K562 (cell line): ENCODE data around the gene ZNRF2. TPM values are rescaled to one million over a fixed set of nuclear protein-coding genes. Genes with fewer than 3 reads are reported as not detected.

Source experiments
- ATAC-seq: fragments of 200-7000 bp; cut with Tn5 transposase; 3 replicates; pipeline ENCODE4 v1.9.1; 2020; ENCODE audit warnings: moderate library complexity
- Bru-seq: library from RNA; stranded (reverse); fragments of 400-500 nt; gene quantifications from one replicate; lab custom pipeline; 2021; lab: Mats Ljungman, UMichigan
- BruChase-seq, 2 experiments: library from RNA; stranded (reverse); fragments of 400-500 nt; gene quantifications; one replicate each; lab custom pipeline; 2021; lab: Mats Ljungman, UMichigan
- BruUV-seq: library from RNA; stranded (reverse); fragments of 400-500 nt; replicated peaks from 2 replicates; lab custom pipeline; 2021; lab: Mats Ljungman, UMichigan
- CTCF ChIA-PET: fragments of 300-600 bp; formaldehyde crosslinking; extraction: SDS; loops from one replicate; lab custom pipeline; 2021; ENCODE audit warnings: low intra/inter-chr PET ratio; lab: Yijun Ruan, JAX
- POLR2A ChIA-PET: fragments of 300-600, 350-650 bp; sonication (Branson Sonifier 250); formaldehyde crosslinking; extraction: SDS; loops from one replicate; lab custom pipeline; 2021; ENCODE audit warnings: antibody characterized with exemption, inconsistent platforms; lab: Yijun Ruan, JAX
- DNase-seq, 4 experiments: peaks; one replicate each; pipeline versions ENCODE4 v3.0.0 to v3.0.0-alpha.2; 2011 to 2018; ENCODE audit warnings: low spot score in 3 of 4, mixed read lengths in 3 of 4; ENCODE audit errors: extremely low read depth in 1 of 4
- FAIRE-seq: peaks from 2 replicates; lab custom pipeline; 2011; peaks lifted over from hg19 to GRCh38; lab: Jason Lieb, UNC
- H2AFZ ChIP-seq: 2 replicates; pipeline ENCODE4 v1.6.0; 2011; ENCODE audit warnings: low read depth, low read length, control low read depth, inconsistent platforms
- H3K27ac ChIP-seq: fragments of 200-600 bp; 3 replicates; pipeline ENCODE4 v1.8.0; 2011; ENCODE audit warnings: low read depth, mild to moderate bottlenecking, control low read depth, inconsistent platforms, low read length, moderate library complexity, mixed read lengths; ENCODE audit errors: extremely low read depth
- H3K27me3 ChIP-seq, 2 experiments: fragments of 300-600 bp in 1 of 2; 2 replicates in 1 of 2; 3 replicates in 1 of 2; pipeline versions ENCODE4 v1.6.0 to v1.8.0; 2011; ENCODE audit warnings: inconsistent platforms in 2 of 2, low read length in 2 of 2, mild to moderate bottlenecking in 1 of 2, mixed read lengths in 1 of 2, moderate library complexity in 1 of 2; ENCODE audit not compliant: control insufficient read depth in 2 of 2, insufficient read depth in 2 of 2
- H3K36me3 ChIP-seq: fragments of 300-600 bp; 3 replicates; pipeline ENCODE4 v1.8.0; 2011; ENCODE audit warnings: mild to moderate bottlenecking, low read length, inconsistent platforms; ENCODE audit not compliant: control insufficient read depth, insufficient read depth
- H3K4me1 ChIP-seq, 2 experiments: fragments of 200-600 bp in 1 of 2; replicated peaks in 1 of 2; 2 replicates in 1 of 2; 3 replicates in 1 of 2; pipeline versions ENCODE4 v1.5.1 to v1.8.0; 2011; ENCODE audit warnings: inconsistent platforms in 2 of 2, low read length in 2 of 2, mild to moderate bottlenecking in 1 of 2, mixed read lengths in 1 of 2, moderate library complexity in 1 of 2; ENCODE audit not compliant: control insufficient read depth in 2 of 2, insufficient read depth in 2 of 2
- H3K4me2 ChIP-seq: 2 replicates; pipeline ENCODE4 v1.6.1; 2011; ENCODE audit warnings: low read length, control low read depth, inconsistent platforms, mixed read lengths; ENCODE audit not compliant: insufficient read depth
- H3K4me3 ChIP-seq: fragments of 200-600 bp; sonication (generic), shearing (Covaris generic); 2 replicates; pipeline ENCODE4 v1.5.1; 2016; ENCODE audit warnings: control low read depth, inconsistent platforms
- H3K79me2 ChIP-seq: fragments of 200-600 bp; 3 replicates; pipeline ENCODE4 v1.8.0; 2011; ENCODE audit warnings: low read length, inconsistent platforms; ENCODE audit not compliant: control insufficient read depth, insufficient read depth
- H3K9ac ChIP-seq, 2 experiments: 2 replicates each; pipeline versions ENCODE4 v1.6.0 to v1.6.1; 2011; ENCODE audit warnings: low read depth in 2 of 2, low read length in 2 of 2, control low read depth in 1 of 2, inconsistent platforms in 1 of 2, mild to moderate bottlenecking in 1 of 2, mixed read lengths in 1 of 2; ENCODE audit not compliant: insufficient read depth in 1 of 2
- H3K9me1 ChIP-seq: one replicate; pipeline ENCODE4 v1.6.0; 2011; ENCODE audit warnings: inconsistent platforms, mild to moderate bottlenecking, low read length, moderate library complexity; ENCODE audit not compliant: control insufficient read depth, insufficient read depth
- H3K9me3 ChIP-seq: replicated peaks from 2 replicates; pipeline ENCODE4 v1.5.1; 2011; ENCODE audit warnings: low read depth, low read length, inconsistent platforms; ENCODE audit not compliant: control insufficient read depth, insufficient read depth
- H4K20me1 ChIP-seq: replicated peaks from 2 replicates; pipeline ENCODE4 v1.6.1; 2011; ENCODE audit warnings: low read length, inconsistent platforms, mixed read lengths; ENCODE audit not compliant: control insufficient read depth, insufficient read depth
- CTBP1 ChIP-seq: fragments of 450-650 bp; IDR thresholded peaks from 2 replicates; pipeline ENCODE4 v1.6.1; 2016; ENCODE audit warnings: borderline replicate concordance
- JUNB ChIP-seq: fragments of 450-650 bp; formaldehyde crosslinking; conservative IDR thresholded peaks from 2 replicates; pipeline ENCODE4 v1.4.0; 2020; ENCODE audit warnings: mild to moderate bottlenecking
- MECOM ChIP-seq: fragments of 250-450 bp; sonication (Bioruptor Pico); IDR thresholded peaks from 2 replicates; pipeline ENCODE4 v1.8.0; 2022; ENCODE audit warnings: inconsistent platforms
- MXD1 ChIP-seq: fragments of 250-450 bp; sonication (Bioruptor Pico); IDR thresholded peaks from 2 replicates; pipeline ENCODE4 v1.8.0; 2021; ENCODE audit warnings: borderline replicate concordance, mild to moderate bottlenecking, moderate library complexity; ENCODE audit not compliant: poor library complexity, severe bottlenecking
- NFIC ChIP-seq: fragments of 450-650 bp; IDR thresholded peaks from 2 replicates; pipeline ENCODE4 v1.6.1; 2017; ENCODE audit warnings: mild to moderate bottlenecking, inconsistent platforms
- PHF21A ChIP-seq: fragments of 450-650 bp; IDR thresholded peaks from 2 replicates; pipeline ENCODE4 v1.6.1; 2017; ENCODE audit warnings: low read depth, borderline replicate concordance
- SMARCA5 ChIP-seq: fragments of 450-650 bp; IDR thresholded peaks from 2 replicates; pipeline ENCODE4 v1.6.1; 2016
- U2AF1 ChIP-seq: fragments of 200-400 bp; formaldehyde crosslinking; optimal IDR thresholded peaks from 2 replicates; pipeline ENCODE3; 2017; ENCODE audit warnings: mild to moderate bottlenecking, low read depth, low read length, moderate library complexity
- ZFPM2 ChIP-seq: fragments of 250-450 bp; sonication (Bioruptor Pico); IDR thresholded peaks from 2 replicates; pipeline ENCODE4 v1.5.1; 2022; ENCODE audit warnings: mild to moderate bottlenecking
- ZNF324 ChIP-seq: fragments of 250-450 bp; sonication (Bioruptor Pico); IDR thresholded peaks from 2 replicates; pipeline ENCODE4 v1.4.0; 2020; ENCODE audit warnings: mild to moderate bottlenecking
- ZNF395 ChIP-seq: fragments of 200-800 bp; sonication (Bioruptor generic); IDR thresholded peaks from 2 replicates; pipeline ENCODE4 v1.6.1; 2017; ENCODE audit warnings: missing genetic modification characterization, missing compliant biosample characterization
- ZNF79 ChIP-seq: fragments of 250-450 bp; sonication (Bioruptor Pico); IDR thresholded peaks from 2 replicates; pipeline ENCODE4 v1.4.0; 2020; ENCODE audit warnings: low read depth, mild to moderate bottlenecking, moderate library complexity
- WGBS: fragments of 100-300 bp; shearing (Covaris generic); methylation state at CpG from one replicate; pipeline ENCODE4 v1.1.6; 2016; ENCODE audit warnings: low coverage, mixed read lengths; ENCODE audit not compliant: insufficient coverage; ENCODE audit errors: missing lambda C conversion rate; 5-methylcytosine and 5-hydroxymethylcytosine counted together
- in situ Hi-C: fragments of 300-500 bp; cut with MboI; formaldehyde crosslinking; loops from 4 replicates; pipeline ENCODE4 v1.15.0; 2018; ENCODE audit warnings: inconsistent platforms, mixed read lengths
- intact Hi-C: fragments of 100-400 bp; cut with micrococcal nuclease; formaldehyde crosslinking; loops from 2 replicates; pipeline ENCODE4 v1.14.2; 2022
- long read RNA-seq, 3 experiments: library from polyadenylated mRNA in 2 of 3; library from RNA in 1 of 3; unstranded in 2 of 3; stranded (forward) in 1 of 3; transcript quantifications; one replicate each; pipeline ENCODE4 v2.0.0, GENCODE V29; 2019 to 2022
- polyA minus RNA-seq, 3 experiments: library from RNA; depleted of rRNA, polyadenylated mRNA; stranded (reverse); fragments of >200 nt; gene quantifications; 2 replicates each; pipeline ENCODE4 v1.2.3, GENCODE V29; 2011
- polyA plus RNA-seq, 8 experiments: library from polyadenylated mRNA; depleted of rRNA in 4 of 8; stranded (reverse) in 5 of 8; unstranded in 3 of 8; fragments of >200 nt; fragmentation: Nextera tagmentation in 2 of 8; fragmentation: Illumina TruSeq in 1 of 8; extraction: Ambion mirVana in 2 of 8; extraction: Trizol in 1 of 8; gene quantifications; 2 replicates each; pipeline versions ENCODE4 v1.2.1 to v1.2.3, GENCODE V29; 2011 to 2014; ENCODE audit warnings: inconsistent platforms in 1 of 8, missing spikeins in 1 of 8
- total RNA-seq, 7 experiments: library from RNA; depleted of rRNA in 6 of 7; stranded (reverse); fragments of >200 nt in 6 of 7; fragmentation: Illumina TruSeq in 2 of 7; extraction: Trizol in 2 of 7; gene quantifications; 2 replicates each; pipeline versions ENCODE4 v1.2.1 to v1.2.3, GENCODE V29; 2011 to 2021; ENCODE audit warnings: low replicate concordance in 1 of 7
- TF ChIP-seq, protein P1 (sequence below): fragments of 450-650 bp; formaldehyde crosslinking; IDR thresholded peaks from 2 replicates; pipeline ENCODE4 v1.4.0; 2022; ENCODE audit warnings: missing genetic modification characterization

ZNRF2 gene
- total RNA-seq (2011; cell fraction: chromatin; rRNA removed; ENCODE audit: low replicate concordance), result 5.4 and 16.5 TPM in 2 replicates
- total RNA-seq (2011; cell fraction: nucleolus; rRNA removed), result 4.0 and 7.5 TPM in 2 replicates
- 5.4 and 9.7 TPM in 2 replicates for total RNA-seq (2011; cell fraction: nucleoplasm; rRNA removed)
- 13.9 and 18.1 TPM in 2 replicates for total RNA-seq (2014; rRNA removed)
- 6.8 and 8.1 TPM in 2 replicates for total RNA-seq (2014; rRNA removed; fragmentation: Illumina TruSeq; extraction: Trizol)
- total RNA-seq (2015; rRNA removed; fragmentation: Illumina TruSeq; extraction: Trizol), result 5.2 and 5.9 TPM in 2 replicates
- 8.3 and 9.4 TPM in 2 replicates for total RNA-seq (2021)
- polyA plus RNA-seq (2011; rRNA removed), result 4.1 and 5.5 TPM in 2 replicates
- 1.7 and 3.0 TPM in 2 replicates for polyA plus RNA-seq (2011; cell fraction: cytosol; rRNA removed)
- 3.2 and 4.0 TPM in 2 replicates for polyA plus RNA-seq (2011; cell fraction: nucleus; rRNA removed)
- polyA plus RNA-seq (2012), result 3.6 and 5.3 TPM in 2 replicates
- polyA plus RNA-seq (2014; fragmentation: Illumina TruSeq; extraction: Trizol), result 4.7 and 5.5 TPM in 2 replicates
- 1 to 10 TPM; 1.1 to 1.2 TPM for polyA plus RNA-seq (2014; fragmentation: Nextera tagmentation; extraction: Ambion mirVana)
- 4.7 and 4.9 TPM in 2 replicates for polyA plus RNA-seq (2014; rRNA removed)
- 6.5 and 9.6 TPM in 2 replicates for polyA minus RNA-seq (2011; rRNA and poly(A)+ RNA removed)
- 4.6 and 5.2 TPM in 2 replicates for polyA minus RNA-seq (2011; cell fraction: cytosol; rRNA and poly(A)+ RNA removed)
- 17.7 and 20.2 TPM in 2 replicates for polyA minus RNA-seq (2011; cell fraction: nucleus; rRNA and poly(A)+ RNA removed)
- Bru-seq, nascent RNA, result percentile 80 among the genes with signal in this experiment
- BruChase-seq, experiment 1, labeled RNA remaining after a 2-hour chase, result percentile 75 among the genes with signal in this experiment
- percentile 75 among the genes with signal in this experiment for BruChase-seq, experiment 2, labeled RNA remaining after a 6-hour chase
- long read RNA-seq, experiment 1, transcript ZNRF2-201 (5 exons, 3,460 nt), result major isoform, 50 of 66 reads
- long read RNA-seq, experiment 1, partial matches to known transcripts, result 6 of 66 reads
- long read RNA-seq, experiment 1, other reads (novel, unspliced or antisense), result 10 of 66 reads
- long read RNA-seq, experiment 2, partial matches to known transcripts, result 0 of 1 reads
- long read RNA-seq, experiment 2, other reads (novel, unspliced or antisense), result 1 of 1 reads
- long read RNA-seq, experiment 3, partial matches to known transcripts, result 1 of 1 reads
- long read RNA-seq, experiment 3, other reads (novel, unspliced or antisense), result 0 of 1 reads

DNA sequence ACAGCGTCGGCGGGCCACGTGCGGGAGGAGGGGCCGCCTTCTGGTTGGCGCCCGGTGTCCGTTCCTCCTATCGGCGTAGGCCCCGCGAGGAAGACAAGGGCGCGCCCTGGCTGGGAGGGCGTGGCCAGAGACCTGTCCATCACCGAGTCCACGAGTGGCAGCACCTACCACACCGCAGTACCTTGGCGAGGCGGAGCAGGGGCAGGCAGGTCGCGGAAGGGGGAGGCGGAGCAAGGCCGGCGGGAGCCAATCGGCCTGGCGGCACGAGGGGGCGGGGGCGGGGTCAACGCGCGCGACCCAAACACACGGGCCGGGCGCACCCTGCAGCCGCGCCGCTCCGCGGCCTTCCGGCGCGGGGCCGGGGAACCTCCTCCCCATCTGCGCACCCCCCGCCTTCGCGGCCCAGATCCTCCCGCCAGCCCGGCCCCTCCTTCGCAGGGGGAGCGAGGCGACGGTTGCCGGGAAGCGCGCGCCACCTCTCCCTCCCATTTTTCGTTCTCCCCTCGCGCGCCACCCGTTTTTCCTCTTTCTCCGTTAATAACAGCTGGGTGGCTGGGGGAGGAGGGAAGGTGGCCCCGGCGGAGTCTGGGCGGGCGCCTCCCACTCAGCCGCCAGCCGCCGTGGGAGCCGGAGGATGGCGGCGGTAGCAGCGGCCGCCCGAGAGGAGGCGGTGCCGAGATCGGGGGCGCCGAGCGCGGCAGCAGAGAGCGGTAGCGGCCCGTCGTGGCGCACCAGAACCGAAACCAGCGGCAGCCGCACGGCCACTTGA lies at the start of gene ZNRF2:
Gene ZNRF2 (plus strand): TSS at position 300 of the 769 bp plus-strand sequence. CDS start 761 bp downstream, outside the sequence.
- H4K20me1 ChIP-seq, result peaks cover 6% of the 10 kb centered on the region; the same call in 1 of the 2 replicates
- POLR2A ChIA-PET, result interaction anchor here (0.6 to 1.7 kb wide), 4 partner anchors 11 to 369 kb away, joined by 3 to 7 read pairs (median 4); no protein-coding TSS in a partner anchor
- peak within 1 kb of the TSS; percentile 87 for H2AFZ ChIP-seq
- no peaks in the 10 kb centered on the region for H3K9me1 ChIP-seq
- H3K36me3 ChIP-seq, result no peaks in the 10 kb centered on the region
- DNase-seq (peak; percentile 97 to 99 (median 98)), FAIRE-seq (peak; percentile 96), ATAC-seq (peak; percentile 90)
- peaks cover 39% of the 10 kb centered on the region for H3K79me2 ChIP-seq
- H3K27me3 ChIP-seq, result no peaks in the 10 kb centered on the region
- H3K4me1 ChIP-seq, result peaks cover 4 to 10% of the 10 kb centered on the region in 2 experiments; a peak in 4 of 5 replicates
- in situ Hi-C loops (no loop called here), intact Hi-C loops (loop anchor here (2.0 to 5.0 kb wide), 4 partner anchors 64 to 488 kb away; partner anchors contain the start of gene MINDY4)
- no peaks in the 10 kb centered on the region for H3K9me3 ChIP-seq
- peak within 1 kb of the TSS; percentile 73 for H3K4me2 ChIP-seq
- no TSS peak for BruUV-seq
- CTCF ChIA-PET, result interaction anchor here (0.7 to 1.5 kb wide), 4 partner anchors 16 to 276 kb away, joined by 3 to 8 read pairs (median 4); no protein-coding TSS in a partner anchor
- under 1% methylated on average over 60 of the region's 96 CpGs for WGBS
- peak within 1 kb of the TSS; percentile 94 for H3K4me3 ChIP-seq
- H3K9ac ChIP-seq, result peak within 1 kb of the TSS; percentile 75 to 96
- H3K27ac ChIP-seq, result peak within 1 kb of the TSS; percentile 93
- TF ChIP-seq U2AF1, result peak; percentile 53
- TF ChIP-seq ZNF324 (CRISPR knock-in tag), result no peak
- no peak for TF ChIP-seq MECOM (CRISPR knock-in tag)
- no peak for TF ChIP-seq SMARCA5
- TF ChIP-seq, protein P1, sequence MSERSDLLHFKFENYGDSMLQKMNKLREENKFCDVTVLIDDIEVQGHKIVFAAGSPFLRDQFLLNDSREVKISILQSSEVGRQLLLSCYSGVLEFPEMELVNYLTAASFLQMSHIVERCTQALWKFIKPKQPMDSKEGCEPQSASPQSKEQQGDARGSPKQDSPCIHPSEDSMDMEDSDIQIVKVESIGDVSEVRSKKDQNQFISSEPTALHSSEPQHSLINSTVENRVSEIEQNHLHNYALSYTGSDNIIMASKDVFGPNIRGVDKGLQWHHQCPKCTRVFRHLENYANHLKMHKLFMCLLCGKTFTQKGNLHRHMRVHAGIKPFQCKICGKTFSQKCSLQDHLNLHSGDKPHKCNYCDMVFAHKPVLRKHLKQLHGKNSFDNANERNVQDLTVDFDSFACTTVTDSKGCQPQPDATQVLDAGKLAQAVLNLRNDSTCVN, result no peak
- no peak; the same call in 1 of the 2 replicates for TF ChIP-seq NFIC
- 0 out of 2 replicates have a peak, but pooled peaks have one; percentile 28 for TF ChIP-seq PHF21A
- no peak for TF ChIP-seq ZNF79 (CRISPR knock-in tag)
- no peak for TF ChIP-seq ZFPM2
- no peak for TF ChIP-seq ZNF395
- no peak for TF ChIP-seq JUNB (CRISPR knock-in tag)
- no peak for TF ChIP-seq MXD1 (CRISPR knock-in tag)
- TF ChIP-seq CTBP1, result peak; percentile 99
